NAMALWA (cell line): ENCODE measurements around the gene TAF13.
A peak's percentile ranks its signal among the peaks of the same experiment; 100 is the strongest.
"Not testable (repeated sequence)": the region's sequence is repeated elsewhere in the genome, so short reads cannot be mapped to it uniquely, and the experiment has no call there.

Experiments
- DNase-seq: peaks from one replicate; pipeline ENCODE4 v3.0.0-alpha.2; 2015; ENCODE audit warnings: low spot score

The TAF13 gene

DNA sequence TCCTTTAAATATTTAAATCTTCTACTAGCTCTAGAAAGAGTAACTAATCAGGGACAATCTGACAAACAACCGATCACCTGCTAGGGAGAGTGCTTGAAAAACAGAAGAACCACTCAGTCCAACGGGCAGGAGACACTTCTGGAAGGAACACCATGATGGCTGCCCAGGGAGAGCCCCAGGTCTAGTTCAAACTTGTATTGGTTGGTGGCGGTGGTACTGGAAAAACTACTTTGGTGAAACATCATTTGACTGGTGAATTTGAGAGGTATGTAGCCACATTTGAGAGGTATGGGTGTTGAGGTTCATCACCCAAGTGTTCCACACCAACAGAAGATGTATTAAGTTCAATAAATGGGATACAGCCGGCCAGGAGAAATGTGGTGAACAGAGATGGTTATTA, 29.1 kb downstream of the TAF13 start:
- DNase-seq: no peak

DNA sequence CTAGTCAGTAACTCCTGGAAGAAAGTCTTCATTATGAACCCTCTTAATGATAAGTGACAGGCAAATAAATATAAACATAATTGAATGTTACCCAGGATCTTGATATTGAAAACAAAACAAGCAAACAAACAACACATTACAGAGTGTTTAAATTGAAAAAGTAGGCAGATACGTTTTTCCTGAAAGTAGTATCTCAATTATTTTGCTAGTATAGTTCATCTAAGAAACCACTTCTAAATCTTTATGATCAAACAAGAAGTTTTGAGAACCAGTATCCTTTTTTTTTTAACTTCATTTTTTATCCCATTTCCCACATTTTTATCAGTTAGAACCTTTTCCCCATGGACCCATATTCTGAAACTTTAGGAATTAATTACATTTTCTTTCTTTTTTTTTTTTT, 30.2 kb downstream of the TAF13 start:
- no peak for DNase-seq

DNA sequence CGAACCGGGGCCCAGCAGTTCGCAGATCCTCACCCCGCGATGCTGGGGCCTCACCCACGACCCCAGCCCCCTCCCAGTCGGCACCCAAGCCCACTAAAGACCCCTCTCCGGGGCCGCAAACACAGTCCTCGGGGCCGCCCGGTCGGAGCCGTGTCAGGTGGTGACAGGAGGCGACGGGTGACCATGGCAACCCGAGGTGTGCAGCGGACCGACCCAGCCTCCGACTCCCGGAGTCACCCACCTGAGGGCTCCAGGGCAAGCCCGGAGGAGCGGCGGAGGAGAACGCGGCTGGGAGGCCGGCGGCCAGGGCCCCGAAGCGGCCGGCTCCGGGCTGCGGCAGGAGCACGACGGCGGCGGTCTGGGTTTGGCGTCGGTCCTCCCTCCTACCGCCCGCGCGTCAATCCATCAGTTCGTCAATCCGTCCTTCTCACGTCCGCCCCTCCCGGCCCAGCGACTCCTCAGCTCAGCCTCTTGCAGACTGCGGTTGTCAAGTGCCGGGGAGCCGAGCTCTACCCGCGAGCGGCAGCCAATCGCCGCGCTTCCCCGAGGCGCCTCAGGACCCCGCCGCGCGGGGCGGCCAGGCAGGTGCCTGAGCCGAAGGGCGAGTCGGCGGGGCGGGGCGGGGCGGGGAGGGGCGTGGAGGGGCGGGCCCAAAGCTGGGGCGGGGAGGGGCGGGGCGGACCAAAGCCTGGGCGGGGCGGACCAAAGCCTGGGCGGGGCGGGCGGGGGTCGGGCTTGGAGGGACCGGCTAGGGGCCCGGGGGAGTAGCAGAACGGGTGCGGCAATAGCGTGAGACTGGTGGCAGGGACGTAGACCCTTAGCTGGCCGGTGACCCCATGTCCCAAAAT, 34.0 kb downstream of the TAF13 start, which contains the start of gene WDR47:
WDR47 (minus strand) TSS at position 482 of the 848 bp plus-strand sequence. CDS start 18,590 bp downstream, outside the sequence.
- DNase-seq: peak; percentile 97

DNA sequence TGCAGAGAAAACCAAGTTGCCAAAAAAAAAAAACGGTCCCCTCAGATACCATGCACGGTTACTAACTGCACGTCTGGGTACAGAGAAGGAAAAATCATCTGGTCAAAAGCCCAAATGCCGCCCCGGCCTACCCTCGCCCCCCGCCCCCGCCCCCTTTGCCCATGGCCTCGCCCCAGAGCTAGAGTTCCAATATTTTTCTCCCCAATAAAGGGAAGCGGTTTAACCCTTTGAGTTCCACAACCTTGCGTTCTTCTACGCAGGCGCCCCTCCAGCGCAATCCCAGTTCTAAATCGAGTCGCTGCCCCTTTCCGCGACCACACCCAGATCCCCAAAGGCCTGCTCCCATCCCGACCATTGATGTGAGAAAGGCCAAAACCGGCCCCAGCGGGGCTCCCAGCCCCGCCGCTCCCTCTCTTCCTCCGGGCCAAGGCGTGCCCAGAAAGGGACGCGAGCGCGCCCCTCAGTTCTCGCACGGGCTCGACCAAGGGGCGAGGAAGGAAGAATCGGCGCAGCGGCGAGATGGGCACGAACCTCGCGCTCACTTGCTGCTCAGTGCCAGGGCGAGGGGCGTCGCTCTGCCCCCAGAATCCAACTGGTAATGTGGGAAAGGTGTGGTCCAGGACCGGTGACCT, 34.7 kb downstream of the TAF13 start:
- peak; percentile 64 for DNase-seq

DNA sequence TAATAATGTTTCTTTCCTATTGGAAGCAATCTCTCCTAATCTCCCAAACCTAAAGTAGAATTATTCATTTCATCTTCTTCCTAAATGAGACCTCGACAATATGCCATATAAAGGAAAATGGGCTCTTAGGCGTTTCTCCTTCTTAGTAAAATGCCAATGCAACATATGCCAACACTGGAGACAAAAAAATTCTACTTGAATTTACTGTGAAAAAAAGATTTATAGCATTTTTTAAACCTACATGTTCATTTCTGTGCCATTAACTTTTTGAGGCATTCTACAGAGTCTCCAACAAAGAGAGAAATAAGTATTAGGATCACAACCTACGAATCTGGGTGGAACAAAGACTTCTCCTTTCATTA, 35.2 kb downstream of the TAF13 start:
- no peak for DNase-seq

DNA sequence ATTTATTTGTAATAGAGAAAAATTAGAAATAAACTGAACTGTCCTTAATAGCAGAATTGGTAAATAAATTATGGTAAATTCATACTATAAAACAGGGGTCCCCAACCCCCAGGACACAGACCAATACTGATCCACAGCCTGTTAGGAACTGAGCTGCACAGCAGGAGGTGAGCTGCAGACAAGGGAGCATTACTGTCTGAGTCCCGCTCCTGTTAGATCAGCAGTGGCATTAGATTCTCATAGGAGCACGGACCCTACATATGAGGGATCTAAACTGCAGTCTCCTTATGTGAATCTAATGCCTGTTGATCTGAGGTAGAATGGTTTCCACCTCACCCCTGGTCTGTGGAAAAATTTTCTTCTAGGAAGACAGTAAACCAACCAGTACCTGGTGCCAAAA, 41.4 kb downstream of the TAF13 start:
- DNase-seq: no peak

DNA sequence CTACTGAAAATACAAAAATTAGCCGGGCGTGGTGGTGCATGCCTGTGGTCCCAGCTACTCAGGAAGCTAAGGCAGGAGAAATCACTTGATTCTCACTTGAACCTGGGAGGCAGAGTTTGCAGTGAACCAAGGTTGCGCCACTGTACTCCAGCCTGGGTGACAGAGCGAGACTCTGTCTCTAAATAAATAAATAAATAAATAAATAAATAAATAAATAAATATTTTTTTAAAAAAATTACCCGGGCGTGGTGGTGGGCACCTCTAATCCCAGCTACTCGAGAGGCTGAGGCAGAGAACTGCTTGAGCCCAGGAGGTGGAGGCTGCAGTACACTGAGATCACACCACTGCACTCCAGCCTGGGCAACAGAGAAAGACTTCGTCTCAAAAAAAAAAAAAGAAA, 46.3 kb downstream of the TAF13 start:
- DNase-seq: not testable (repeated sequence)

DNA sequence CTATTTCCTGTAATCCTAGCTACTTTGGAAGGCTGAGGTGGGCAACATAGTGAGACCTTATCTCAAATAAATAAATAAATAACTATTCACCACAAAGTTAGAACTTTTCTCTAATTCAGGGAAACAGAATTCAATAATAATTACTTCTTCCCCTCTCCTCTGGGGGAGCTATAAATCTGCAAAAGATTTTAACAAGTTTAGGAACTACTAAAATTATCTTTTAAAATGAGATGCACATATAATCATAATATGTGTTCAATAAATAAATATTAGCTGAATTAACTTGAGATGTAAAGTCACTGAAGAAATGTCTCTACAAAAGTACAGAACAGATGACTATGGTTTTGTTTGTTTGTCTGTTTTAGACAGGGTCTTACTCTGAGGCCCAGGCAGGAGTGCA, 48.0 kb downstream of the TAF13 start:
- DNase-seq: peak; percentile 26

DNA sequence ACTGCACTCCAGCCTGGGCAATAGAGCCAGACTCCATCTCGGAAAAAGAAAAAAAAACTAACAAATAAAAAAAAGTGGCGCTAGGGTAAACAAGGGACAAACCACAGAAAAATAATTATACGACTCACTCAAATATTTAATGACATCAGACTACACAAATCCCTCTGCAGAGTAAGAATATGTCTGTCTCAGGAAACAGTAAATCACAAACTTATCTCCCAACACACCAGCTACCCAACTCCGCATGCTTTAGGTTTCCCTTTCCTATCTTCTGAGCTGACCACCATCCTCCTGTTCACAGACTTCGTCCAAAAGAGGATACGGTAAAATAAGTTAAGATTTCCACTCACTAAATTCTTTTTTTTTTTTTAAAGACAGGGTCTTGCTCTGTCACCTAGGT, 50.1 kb downstream of the TAF13 start:
- no peak for DNase-seq

DNA sequence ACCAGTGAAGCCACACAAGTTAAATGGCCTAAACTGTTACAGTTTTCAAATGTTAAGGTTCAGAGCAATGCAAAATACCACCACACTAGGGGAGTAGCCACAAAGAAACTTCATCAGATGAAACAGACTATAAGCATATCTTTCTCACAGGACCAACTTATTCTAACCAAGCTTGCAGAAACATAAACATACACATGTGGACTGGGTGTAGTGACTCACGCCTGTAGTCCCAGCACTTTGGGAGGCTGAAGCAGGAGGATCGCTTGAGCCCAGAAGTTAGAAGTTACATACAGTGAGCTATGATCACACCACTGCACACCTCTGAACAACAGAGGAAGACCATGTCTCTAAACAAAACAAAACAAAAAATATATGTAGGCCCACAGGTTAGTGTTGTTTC, 51.2 kb downstream of the TAF13 start:
- no peak for DNase-seq

DNA sequence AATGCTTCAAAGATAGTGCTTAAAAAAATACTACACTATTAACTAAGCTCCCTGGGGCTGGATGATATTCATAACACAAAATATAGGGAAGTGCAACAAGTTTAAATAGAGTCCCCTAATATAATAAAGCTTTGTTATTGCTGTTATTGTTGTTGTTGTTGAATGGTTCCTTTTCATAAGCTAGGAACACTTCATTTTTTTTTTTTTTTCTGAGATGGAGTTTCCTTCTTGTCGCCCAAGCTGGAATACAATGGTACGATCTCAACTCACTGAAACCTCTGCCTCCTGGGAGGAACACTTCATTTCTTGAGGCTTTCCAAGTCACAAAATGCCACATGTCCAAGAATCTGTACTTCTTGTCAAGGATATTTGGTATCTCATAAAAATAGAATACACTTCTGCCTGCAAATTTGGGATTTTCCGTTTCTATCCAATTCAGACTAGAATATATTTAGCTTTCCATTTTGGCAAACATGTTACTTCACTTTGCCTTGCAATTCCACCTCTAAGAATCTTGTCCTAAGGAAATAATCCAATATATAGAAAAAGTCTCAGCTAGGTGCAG, 55.0 kb downstream of the TAF13 start:
- no peak for DNase-seq

DNA sequence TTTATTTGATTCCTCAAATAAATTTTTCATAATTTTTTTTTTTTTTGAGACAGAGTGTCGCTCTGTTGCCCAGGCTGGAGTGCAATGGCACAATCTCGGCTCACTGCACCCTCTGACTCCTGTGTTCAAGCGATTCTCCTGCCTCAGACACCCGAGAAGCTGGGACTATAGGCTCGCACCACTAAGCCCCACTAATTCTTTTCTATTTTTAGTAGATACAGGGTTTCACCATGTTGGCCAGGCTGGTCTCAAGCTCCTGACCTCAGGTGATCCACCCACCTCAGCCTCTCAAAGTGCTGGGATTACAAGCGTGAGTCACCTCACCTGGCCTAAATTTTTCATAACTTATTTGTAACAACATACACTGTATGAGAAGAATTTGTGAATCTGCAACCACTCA, 58.1 kb downstream of the TAF13 start:
- DNase-seq: not testable (repeated sequence)

DNA sequence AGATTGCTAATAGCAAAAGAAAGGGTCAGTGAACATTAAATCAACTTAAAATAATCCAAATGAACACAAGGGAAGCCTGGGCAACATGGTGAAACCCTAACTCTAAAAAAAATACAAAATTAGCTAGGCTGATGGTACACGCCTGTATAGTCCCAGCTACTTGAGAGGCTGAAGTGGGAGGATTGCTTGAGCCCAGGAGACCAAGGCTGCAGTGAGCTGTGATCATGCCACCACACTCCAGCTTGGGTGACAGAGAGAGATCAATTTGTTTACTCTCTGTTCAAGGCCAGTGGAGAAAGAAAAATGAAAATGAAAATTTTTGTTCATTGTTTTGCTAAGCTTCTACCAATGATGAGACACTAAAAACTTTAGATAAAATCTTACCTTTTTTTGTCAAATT, 58.7 kb downstream of the TAF13 start:
- DNase-seq: no peak
